ENCODE data around the gene PROKR2.

Gene PROKR2

DNA sequence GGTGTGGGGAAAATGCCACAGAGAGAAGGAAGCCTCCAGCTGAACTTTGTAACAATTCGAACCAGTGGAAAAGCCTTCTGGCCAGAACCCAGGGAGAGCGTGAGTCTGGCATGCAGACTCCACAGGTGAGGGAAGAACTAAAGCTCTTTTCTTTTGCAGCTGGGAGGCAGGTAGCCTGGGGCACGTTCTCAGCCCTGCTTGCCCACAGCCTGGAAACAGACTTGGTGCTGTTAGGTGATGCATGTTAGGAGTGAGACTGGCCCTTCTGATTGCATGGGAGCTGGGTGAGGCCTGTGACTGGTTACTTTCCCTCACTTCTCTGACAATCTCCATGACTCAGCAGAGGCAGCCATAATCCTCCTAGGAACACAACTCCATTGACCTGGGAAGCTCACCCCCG, 34.2 kb downstream of the PROKR2 start:
- DNase-seq (ENCODE audit: low spot score), result no peak

DNA sequence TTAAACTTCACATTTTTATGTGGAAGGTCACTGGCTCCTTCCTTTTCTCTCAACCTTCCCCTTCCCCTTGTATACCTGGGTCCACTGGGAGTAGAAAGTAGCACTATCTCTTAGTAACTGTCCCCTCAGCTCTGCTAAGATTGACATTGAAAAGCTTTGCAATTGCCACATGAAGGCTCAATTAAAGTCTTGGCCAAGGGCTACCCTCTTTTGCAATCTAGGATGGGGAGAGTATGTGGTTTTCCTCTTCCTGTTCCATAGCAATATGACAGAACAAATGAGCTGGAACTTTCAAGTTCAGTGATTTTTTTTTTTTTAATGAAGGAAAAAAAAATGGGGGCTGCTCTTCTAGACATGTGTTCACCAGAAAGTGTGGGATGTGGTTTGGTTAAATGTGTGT, 37.1 kb downstream of the PROKR2 start:
- no peak for DNase-seq (ENCODE audit: low spot score)

GRCh38 chr20:5272268-5272667, 44.5 kb downstream of the PROKR2 start:
- DNase-seq (ENCODE audit: low spot score), result no peak

DNA sequence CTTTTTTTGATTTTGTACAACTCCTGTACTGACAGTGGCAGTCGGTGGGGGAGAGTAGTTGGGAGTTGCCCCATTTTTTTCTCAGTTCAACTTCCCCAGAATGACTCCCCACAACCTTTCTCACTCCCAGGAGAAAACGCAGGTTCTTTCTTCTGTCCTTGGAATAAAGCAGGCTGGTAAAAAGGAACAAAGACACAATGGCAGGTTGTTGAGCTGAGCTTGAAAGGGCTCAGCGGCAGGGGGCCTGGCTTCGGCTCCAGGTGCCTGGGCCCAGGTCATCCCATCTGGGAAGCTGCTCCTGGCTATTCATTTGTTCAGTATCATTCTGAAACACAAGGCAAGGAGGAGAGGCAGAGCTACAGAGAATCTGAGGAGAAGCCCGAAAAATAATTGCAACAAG, 46.2 kb downstream of the PROKR2 start:
- DNase-seq (ENCODE audit: low spot score), result no peak

GRCh38 chr20:5268449-5268848, 48.3 kb downstream of the PROKR2 start:
- no peak for DNase-seq (ENCODE audit: low spot score)

- no peak for DNase-seq (ENCODE audit: low spot score)
These were observed 49.7 kb downstream of the PROKR2 start for GRCh38 chr20:5267092-5267491.
